ENCODE results near the gene AK1. TPM values are rescaled to one million over a fixed set of nuclear protein-coding genes. Genes with fewer than 3 reads are reported as not detected.

The AK1 gene
- total RNA-seq, 1 experiment from 2014 or later, result 35.8 TPM

- intact Hi-C loops (cut with micrococcal nuclease; ENCODE audit: unreplicated experiment), result no loop called here
- CTCF ChIA-PET, result interaction anchor here (0.9 kb wide), 1 partner anchor 16 kb away, joined by 6 read pairs; no protein-coding TSS in a partner anchor
- Histone ChIP-seq H3K27ac (ENCODE audit: low read depth, low read length, poor library complexity, severe bottlenecking) (peak overlapping the region; percentile 80), H3K4me3 (ENCODE audit: low read depth, low read length, poor library complexity, severe bottlenecking) (no peak overlapping the region), H3K9me3 (ENCODE audit: low read depth, low read length, poor library complexity, severe bottlenecking) (no peaks in the 10 kb centered on the region), H3K4me1 (ENCODE audit: insufficient read depth, low read length, poor library complexity, severe bottlenecking) (peaks cover 32% of the 10 kb centered on the region), H3K27me3 (replicated peaks; ENCODE audit: insufficient read depth, low read depth, low read length, poor library complexity) (no peaks in the 10 kb centered on the region), H3K36me3 (ENCODE audit: insufficient read depth, low read length, poor library complexity, severe bottlenecking) (peaks cover 29% of the 10 kb centered on the region)
- BruUV-seq (replicated peaks), result TSS peak; percentile 26
- TF ChIP-seq CTCF (conservative IDR thresholded peaks at IDR 0.05; ENCODE audit: low read depth, low read length) (no peak), EZH2 (IDR thresholded peaks at IDR 0.05; ENCODE audit: borderline replicate concordance, low read depth, low read length, poor library complexity, severe bottlenecking) (no peak)
- POLR2A ChIA-PET (ENCODE audit: low non-redundant PET), result no interaction called here
- DNase-seq (ENCODE audit: low spot score), result no peak
These were observed 8.2 kb upstream of the AK1 start for GRCh38 chr9:127885508-127886281.

- peak overlapping the region; percentile 80 for H3K27ac ChIP-seq (ENCODE audit: low read depth, low read length, poor library complexity, severe bottlenecking)
- intact Hi-C loops (cut with micrococcal nuclease; ENCODE audit: unreplicated experiment), result no loop called here
- no peak for TF ChIP-seq CTCF (conservative IDR thresholded peaks at IDR 0.05; ENCODE audit: low read depth, low read length)
- TF ChIP-seq EZH2 (IDR thresholded peaks at IDR 0.05; ENCODE audit: borderline replicate concordance, low read depth, low read length, poor library complexity, severe bottlenecking), result no peak
- peaks cover 23% of the 10 kb centered on the region for H3K36me3 ChIP-seq (ENCODE audit: insufficient read depth, low read length, poor library complexity, severe bottlenecking)
- peaks cover 32% of the 10 kb centered on the region for H3K4me1 ChIP-seq (ENCODE audit: insufficient read depth, low read length, poor library complexity, severe bottlenecking)
- H3K4me3 ChIP-seq (ENCODE audit: low read depth, low read length, poor library complexity, severe bottlenecking), result no peak overlapping the region
- POLR2A ChIA-PET (ENCODE audit: low non-redundant PET), result no interaction called here
- no TSS peak for BruUV-seq (replicated peaks)
- H3K27me3 ChIP-seq (replicated peaks; ENCODE audit: insufficient read depth, low read depth, low read length, poor library complexity), result no peaks in the 10 kb centered on the region
- CTCF ChIA-PET, result interaction anchor here (0.9 kb wide), 1 partner anchor 15 kb away, joined by 6 read pairs; no protein-coding TSS in a partner anchor
- no peaks in the 10 kb centered on the region for H3K9me3 ChIP-seq (ENCODE audit: low read depth, low read length, poor library complexity, severe bottlenecking)
- no peak for DNase-seq (ENCODE audit: low spot score)
These were observed 7.6 kb upstream of the AK1 start for GRCh38 chr9:127884976-127885490.

GRCh38 chr9:127884427-127884911, 7.0 kb upstream of the AK1 start:
- peak; percentile 91 for DNase-seq (ENCODE audit: low spot score)
- no peaks in the 10 kb centered on the region for H3K27me3 ChIP-seq (replicated peaks; ENCODE audit: insufficient read depth, low read depth, low read length, poor library complexity)
- no peaks in the 10 kb centered on the region for H3K9me3 ChIP-seq (ENCODE audit: low read depth, low read length, poor library complexity, severe bottlenecking)
- H3K27ac ChIP-seq (ENCODE audit: low read depth, low read length, poor library complexity, severe bottlenecking), result peak overlapping the region; percentile 80
- BruUV-seq (replicated peaks), result no TSS peak
- no peak for TF ChIP-seq EZH2 (IDR thresholded peaks at IDR 0.05; ENCODE audit: borderline replicate concordance, low read depth, low read length, poor library complexity, severe bottlenecking)
- TF ChIP-seq CTCF (conservative IDR thresholded peaks at IDR 0.05; ENCODE audit: low read depth, low read length), result no peak
- CTCF ChIA-PET, result interaction anchor here (0.9 kb wide), 1 partner anchor 15 kb away, joined by 6 read pairs; no protein-coding TSS in a partner anchor
- H3K36me3 ChIP-seq (ENCODE audit: insufficient read depth, low read length, poor library complexity, severe bottlenecking), result peaks cover 17% of the 10 kb centered on the region
- peaks cover 32% of the 10 kb centered on the region for H3K4me1 ChIP-seq (ENCODE audit: insufficient read depth, low read length, poor library complexity, severe bottlenecking)
- no peak overlapping the region for H3K4me3 ChIP-seq (ENCODE audit: low read depth, low read length, poor library complexity, severe bottlenecking)
- intact Hi-C loops (cut with micrococcal nuclease; ENCODE audit: unreplicated experiment), result no loop called here
- POLR2A ChIA-PET (ENCODE audit: low non-redundant PET), result no interaction called here
